Measurements from ENCODE around the gene HOXA3.

The HOXA3 gene

GRCh38 chr7:27104341-27105058 lies 47.9 kb downstream of the HOXA3 start:
- ATAC-seq, result no peak
- TF ChIP-seq PPARA (CRISPR knock-in tag; IDR thresholded peaks at IDR 0.05; ENCODE audit: borderline replicate concordance) (no peak), BACH2 (CRISPR knock-in tag; IDR thresholded peaks at IDR 0.05; ENCODE audit: borderline replicate concordance) (no peak), TOX (CRISPR knock-in tag; IDR thresholded peaks at IDR 0.05; ENCODE audit: borderline replicate concordance) (no peak), ZFP30 (CRISPR knock-in tag; IDR thresholded peaks at IDR 0.05) (no peak), RARB (CRISPR knock-in tag; IDR thresholded peaks at IDR 0.05) (no peak), TCF4 (CRISPR knock-in tag; IDR thresholded peaks at IDR 0.05; ENCODE audit: borderline replicate concordance) (no peak), ZC3H10 (CRISPR knock-in tag; IDR thresholded peaks at IDR 0.05) (no peak)
- TF ChIP-seq, protein P1, sequence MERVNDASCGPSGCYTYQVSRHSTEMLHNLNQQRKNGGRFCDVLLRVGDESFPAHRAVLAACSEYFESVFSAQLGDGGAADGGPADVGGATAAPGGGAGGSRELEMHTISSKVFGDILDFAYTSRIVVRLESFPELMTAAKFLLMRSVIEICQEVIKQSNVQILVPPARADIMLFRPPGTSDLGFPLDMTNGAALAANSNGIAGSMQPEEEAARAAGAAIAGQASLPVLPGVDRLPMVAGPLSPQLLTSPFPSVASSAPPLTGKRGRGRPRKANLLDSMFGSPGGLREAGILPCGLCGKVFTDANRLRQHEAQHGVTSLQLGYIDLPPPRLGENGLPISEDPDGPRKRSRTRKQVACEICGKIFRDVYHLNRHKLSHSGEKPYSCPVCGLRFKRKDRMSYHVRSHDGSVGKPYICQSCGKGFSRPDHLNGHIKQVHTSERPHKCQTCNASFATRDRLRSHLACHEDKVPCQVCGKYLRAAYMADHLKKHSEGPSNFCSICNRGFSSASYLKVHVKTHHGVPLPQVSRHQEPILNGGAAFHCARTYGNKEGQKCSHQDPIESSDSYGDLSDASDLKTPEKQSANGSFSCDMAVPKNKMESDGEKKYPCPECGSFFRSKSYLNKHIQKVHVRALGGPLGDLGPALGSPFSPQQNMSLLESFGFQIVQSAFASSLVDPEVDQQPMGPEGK (CRISPR knock-in tag; IDR thresholded peaks at IDR 0.05; ENCODE audit: borderline replicate concordance), result no peak
- TF ChIP-seq, protein P2, sequence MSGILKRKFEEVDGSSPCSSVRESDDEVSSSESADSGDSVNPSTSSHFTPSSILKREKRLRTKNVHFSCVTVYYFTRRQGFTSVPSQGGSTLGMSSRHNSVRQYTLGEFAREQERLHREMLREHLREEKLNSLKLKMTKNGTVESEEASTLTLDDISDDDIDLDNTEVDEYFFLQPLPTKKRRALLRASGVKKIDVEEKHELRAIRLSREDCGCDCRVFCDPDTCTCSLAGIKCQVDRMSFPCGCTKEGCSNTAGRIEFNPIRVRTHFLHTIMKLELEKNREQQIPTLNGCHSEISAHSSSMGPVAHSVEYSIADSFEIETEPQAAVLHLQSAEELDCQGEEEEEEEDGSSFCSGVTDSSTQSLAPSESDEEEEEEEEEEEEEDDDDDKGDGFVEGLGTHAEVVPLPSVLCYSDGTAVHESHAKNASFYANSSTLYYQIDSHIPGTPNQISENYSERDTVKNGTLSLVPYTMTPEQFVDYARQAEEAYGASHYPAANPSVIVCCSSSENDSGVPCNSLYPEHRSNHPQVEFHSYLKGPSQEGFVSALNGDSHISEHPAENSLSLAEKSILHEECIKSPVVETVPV (CRISPR knock-in tag; IDR thresholded peaks at IDR 0.05), result no peak

DNA sequence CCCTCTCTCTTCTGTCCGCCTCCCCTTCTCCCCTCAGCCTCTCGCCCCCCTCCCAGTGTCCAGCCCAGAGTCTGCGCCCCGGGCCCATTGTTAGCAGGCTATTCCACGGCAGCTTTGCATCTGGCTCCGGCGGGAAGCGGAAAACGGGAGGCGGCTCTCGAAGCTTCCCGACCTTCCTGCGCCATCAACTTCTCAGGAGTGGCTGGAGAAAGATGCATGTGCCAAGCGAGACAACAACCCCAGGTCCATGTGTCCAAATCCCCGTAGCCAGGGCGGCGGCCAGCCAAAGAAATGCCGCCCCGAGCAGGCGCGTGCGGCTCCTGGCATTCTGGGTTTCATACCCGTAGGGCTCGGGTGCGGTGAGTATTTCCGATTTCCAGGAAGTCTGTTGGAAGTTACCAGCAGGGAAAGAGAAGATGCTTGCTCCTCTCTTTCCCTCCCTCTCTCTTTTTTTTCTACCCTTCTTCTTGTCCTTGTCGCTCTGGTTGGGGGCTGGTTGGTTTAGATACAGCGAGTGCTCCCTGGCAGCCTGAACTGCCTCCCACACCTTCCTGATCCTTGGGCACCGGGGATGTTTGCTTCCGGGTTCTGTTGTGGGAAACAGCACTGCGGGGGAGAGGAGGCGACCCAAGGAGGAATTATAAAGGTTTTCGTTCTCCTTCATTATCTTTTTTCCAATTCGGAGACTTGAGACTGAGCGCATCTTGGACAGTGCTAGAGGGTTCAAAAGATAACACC lies 48.7 kb downstream of the HOXA3 start:
- no peak for ATAC-seq
- TF ChIP-seq ZNF70 (CRISPR knock-in tag; IDR thresholded peaks at IDR 0.05) (no peak), ARNTL (CRISPR knock-in tag; IDR thresholded peaks at IDR 0.05; ENCODE audit: borderline replicate concordance, low read depth) (no peak)

GRCh38 chr7:27102581-27103442 lies 49.6 kb downstream of the HOXA3 start, which contains the start of gene HOXA2:
Gene HOXA2, minus strand, starts transcription at chr7:27102683. Its CDS starts 183 bp downstream, at chr7:27102500.
- TF ChIP-seq ZNF565 (CRISPR knock-in tag; conservative IDR thresholded peaks at IDR 0.05; ENCODE audit: low read depth) (no peak), RARB (CRISPR knock-in tag; IDR thresholded peaks at IDR 0.05) (no peak), TOX (CRISPR knock-in tag; IDR thresholded peaks at IDR 0.05; ENCODE audit: borderline replicate concordance) (no peak), ISL1 (CRISPR knock-in tag; IDR thresholded peaks at IDR 0.05) (no peak), CSDC2 (CRISPR knock-in tag; IDR thresholded peaks at IDR 0.05) (no peak)
- TF ChIP-seq, protein P3, sequence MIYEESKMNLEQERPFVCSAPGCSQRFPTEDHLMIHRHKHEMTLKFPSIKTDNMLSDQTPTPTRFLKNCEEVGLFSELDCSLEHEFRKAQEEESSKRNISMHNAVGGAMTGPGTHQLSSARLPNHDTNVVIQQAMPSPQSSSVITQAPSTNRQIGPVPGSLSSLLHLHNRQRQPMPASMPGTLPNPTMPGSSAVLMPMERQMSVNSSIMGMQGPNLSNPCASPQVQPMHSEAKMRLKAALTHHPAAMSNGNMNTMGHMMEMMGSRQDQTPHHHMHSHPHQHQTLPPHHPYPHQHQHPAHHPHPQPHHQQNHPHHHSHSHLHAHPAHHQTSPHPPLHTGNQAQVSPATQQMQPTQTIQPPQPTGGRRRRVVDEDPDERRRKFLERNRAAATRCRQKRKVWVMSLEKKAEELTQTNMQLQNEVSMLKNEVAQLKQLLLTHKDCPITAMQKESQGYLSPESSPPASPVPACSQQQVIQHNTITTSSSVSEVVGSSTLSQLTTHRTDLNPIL (CRISPR knock-in tag; IDR thresholded peaks at IDR 0.05; ENCODE audit: low read depth), result no peak
- no peak for ATAC-seq

GRCh38 chr7:27101957-27102580 lies 50.3 kb downstream of the HOXA3 start:
- no peak for ATAC-seq
- TF ChIP-seq GLIS3 (CRISPR knock-in tag; IDR thresholded peaks at IDR 0.05), result no peak
- no peak for TF ChIP-seq POU6F1 (CRISPR knock-in tag; IDR thresholded peaks at IDR 0.05; ENCODE audit: borderline replicate concordance, low read depth)
- no peak for TF ChIP-seq ZNF565 (CRISPR knock-in tag; conservative IDR thresholded peaks at IDR 0.05; ENCODE audit: low read depth)
